Measurements from ENCODE around the gene RBM15.
A peak's percentile ranks its signal among the peaks of the same experiment; 100 is the strongest.

Gene RBM15

DNA sequence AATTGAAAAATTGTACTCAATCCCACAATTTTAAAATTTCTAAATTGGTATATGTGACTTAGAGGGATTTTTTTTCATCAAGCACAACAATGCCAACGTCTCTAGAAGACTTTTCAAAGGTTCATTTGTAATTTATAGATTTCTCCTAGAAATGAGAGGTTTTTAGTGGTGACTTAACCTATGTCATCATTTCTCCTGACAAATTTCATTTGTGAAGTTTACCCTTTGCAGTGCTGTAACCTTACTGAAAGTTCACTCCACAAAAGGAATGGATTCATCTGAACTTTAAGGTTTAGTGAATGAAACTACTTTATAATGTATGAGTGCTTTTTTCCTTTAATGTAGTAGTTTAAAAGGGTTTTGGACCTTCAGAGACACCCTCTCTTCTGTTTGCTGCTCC, 16.1 kb downstream of the RBM15 start:
- no peak for DNase-seq

GRCh38 chr1:110356379-110356778, 17.2 kb downstream of the RBM15 start:
- no peak for DNase-seq

DNA sequence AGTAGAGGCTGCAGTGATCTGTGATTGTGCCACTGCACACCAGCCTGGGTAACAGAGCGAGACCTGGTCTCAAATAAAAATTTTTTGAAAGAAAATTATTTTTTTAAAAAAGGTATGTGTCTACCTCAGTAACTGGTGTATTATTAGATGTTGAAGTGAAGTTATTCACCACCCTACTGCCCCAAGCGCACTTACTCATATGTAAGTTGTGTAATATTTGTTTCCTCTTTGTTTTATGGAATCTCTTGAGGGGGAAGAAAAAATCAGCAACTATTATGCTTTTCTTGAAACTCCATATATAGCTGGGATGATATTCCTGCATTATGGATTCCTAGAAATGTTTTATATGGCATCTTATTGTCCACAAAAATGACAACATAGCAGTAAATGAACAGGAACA, 21.3 kb downstream of the RBM15 start:
- DNase-seq = no peak

DNA sequence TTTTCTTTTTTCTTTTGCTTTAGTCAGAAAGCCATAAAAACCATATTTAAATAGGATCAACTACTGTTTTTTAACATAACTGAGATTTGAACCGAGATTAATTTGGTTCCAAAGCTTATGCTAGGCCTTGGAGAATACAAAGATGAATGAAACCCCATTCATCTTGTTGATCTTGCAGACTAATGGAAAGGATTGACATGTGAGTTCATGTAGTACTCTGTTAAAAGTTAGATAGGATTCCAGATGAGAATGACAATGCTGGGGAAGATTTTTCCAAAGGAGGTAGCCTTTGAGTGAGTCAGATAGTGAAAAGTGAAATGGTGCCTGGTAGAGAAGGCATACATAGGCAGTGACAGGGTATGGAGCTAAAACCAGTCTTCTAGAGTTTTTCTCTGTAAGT, 22.7 kb downstream of the RBM15 start:
- DNase-seq = no peak

GRCh38 chr1:110364221-110364620, 25.0 kb downstream of the RBM15 start:
- DNase-seq = no peak

- peak; percentile 52 for DNase-seq
Observed at GRCh38 chr1:110370827-110371226, 31.6 kb downstream of the RBM15 start.

- DNase-seq = no peak
Observed at GRCh38 chr1:110375490-110375889, 36.3 kb downstream of the RBM15 start.

- DNase-seq = peak; percentile 57
Observed at GRCh38 chr1:110380672-110381283, 41.6 kb downstream of the RBM15 start.

DNA sequence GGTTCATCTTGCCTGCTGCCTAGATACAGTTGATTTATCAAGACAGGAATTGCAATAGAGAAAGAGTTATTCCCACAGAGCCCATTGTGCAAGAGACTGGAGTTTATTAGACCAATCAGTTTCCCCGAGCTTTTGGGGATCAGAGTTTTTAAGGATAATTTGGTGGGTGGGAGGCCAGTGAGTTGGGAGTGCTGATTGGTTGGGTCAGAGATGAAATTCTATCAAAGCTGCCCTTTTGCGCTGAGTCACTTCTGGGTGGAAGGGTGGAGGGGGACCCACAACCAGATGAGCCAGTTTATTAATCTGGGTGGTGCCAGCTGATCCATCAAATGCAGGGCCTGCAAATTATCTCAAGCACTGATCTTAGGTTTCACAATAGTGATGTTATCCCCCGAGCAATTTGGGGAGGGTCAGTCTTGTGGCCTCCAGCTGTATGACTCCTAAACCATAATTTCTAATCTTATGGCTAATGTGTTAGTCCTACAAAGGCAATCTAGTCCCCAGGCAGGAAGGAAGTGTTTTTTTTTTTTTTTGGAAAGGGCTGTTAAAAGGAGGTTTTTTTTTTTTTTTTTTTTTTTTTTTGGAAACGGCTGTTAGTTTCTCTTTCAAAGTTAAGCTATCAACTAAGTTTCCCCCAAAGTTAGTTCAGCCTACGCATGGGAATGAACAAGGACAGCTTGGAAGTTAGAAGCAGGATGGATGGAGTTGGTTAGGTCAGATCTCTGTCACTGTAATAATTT, 44.2 kb downstream of the RBM15 start:
- DNase-seq = peak; percentile 17

DNA sequence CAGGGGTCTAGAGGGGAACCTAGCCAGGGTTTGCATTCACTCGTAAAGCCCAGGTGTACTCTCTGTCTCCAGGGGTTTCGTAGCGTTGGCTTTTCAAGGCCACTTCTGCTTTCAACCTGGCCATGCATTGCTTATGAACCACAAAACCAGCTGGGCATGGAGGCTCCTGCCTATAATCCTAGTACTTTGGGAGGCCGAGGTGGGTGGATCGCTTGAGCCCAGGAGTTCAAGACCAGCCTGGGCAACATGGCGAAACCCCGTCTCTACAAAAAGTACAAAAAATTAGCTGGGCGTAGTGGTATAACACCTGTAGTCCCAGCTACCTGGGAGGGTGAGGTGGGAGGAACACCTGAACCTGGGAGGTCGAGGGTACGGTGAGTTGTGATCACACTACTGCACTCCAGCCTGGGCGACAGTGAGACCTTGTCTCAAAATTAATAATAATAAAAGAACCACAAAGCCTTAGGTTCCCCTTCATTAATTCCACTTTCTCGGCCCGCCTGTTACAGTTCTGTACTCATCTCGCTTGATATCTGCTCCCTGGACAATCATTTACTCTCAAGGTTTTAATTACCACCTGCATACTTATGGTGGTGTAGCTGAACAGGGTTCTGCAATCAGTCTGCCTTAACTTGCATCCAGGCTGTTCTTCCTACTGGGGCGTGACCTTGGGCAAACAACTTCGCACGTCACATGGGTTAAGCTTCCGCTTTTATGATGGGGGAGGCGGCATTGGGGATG, 45.6 kb downstream of the RBM15 start:
- DNase-seq = no peak

- DNase-seq = no peak
Observed at GRCh38 chr1:110385369-110385768, 46.2 kb downstream of the RBM15 start.

DNA sequence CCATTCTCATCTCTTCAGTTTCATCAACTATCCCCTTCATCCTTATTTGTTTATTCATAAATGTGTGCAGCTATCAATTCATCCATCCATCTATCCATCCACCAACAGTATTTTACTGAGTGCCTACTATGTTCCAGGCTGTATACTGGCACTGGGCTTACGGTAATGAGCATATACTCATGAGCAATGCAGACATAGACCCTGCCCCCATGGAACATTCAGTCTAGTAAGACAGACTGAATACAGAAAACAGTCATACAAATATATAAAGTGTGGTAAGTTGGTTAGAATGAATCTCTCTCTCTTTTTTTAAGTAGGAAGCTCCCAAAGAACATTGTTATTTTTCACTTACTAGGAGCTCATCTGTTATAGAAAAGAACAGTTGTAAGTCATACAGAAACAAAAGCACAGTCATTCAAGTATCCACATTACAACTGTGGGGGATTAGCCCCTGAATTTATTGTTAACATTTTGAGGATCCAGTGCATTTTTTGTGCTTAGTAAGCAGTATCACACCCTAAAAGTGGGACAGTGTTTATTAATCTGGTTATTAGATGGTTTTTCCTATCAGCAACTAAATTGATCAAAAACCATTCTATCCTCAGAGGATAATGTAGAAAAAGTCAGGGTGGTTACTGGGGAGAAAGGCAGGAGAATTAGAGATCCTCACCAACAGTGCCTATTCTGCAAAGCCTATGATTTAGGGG, 48.0 kb downstream of the RBM15 start:
- DNase-seq = no peak

DNA sequence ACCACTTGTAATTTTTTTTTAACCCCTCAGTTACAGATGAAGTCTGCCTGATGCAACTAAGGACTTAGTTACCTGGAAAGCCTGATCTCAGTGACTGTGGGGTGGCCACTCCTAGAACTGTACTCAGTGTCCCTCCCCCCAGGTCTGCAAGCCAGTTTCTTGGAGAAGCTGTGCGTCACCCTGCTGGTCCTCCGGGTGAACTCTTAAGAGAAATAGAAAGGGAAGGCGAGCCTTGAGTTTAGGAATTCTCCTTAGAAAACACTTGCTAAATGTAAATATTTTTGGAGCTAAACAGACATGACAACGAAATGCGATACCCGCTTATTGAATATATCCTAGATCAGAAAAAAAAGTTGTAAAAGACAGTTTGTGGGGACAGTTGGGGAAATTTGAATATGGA, 50.9 kb downstream of the RBM15 start:
- DNase-seq = peak; percentile 53

- DNase-seq = peak; percentile 57
Observed at GRCh38 chr1:110390692-110391245, 51.6 kb downstream of the RBM15 start, which contains the start of gene SLC16A4. Gene SLC16A4, minus strand, starts transcription at chr1:110391026. Its CDS starts 1,703 bp downstream, at chr1:110389323.

DNA sequence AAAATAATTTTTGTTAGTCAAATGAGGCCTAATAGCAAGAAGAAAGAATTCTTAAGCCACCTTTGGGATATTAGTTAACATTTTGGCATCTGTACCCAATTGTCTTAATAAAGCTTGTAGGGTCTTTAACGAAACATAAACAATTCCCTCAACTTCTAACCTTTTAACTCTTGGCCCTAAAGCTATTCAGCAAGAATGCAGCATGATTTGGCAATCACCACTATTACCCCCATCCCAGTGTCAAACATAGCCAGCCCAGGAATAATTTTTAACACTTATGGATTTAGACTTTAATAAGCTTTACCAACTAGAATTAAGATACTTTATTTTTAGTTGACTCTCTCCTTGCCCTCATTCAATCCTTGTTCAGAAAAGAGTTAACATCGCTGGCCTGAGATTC, 54.1 kb downstream of the RBM15 start:
- no peak for DNase-seq

DNA sequence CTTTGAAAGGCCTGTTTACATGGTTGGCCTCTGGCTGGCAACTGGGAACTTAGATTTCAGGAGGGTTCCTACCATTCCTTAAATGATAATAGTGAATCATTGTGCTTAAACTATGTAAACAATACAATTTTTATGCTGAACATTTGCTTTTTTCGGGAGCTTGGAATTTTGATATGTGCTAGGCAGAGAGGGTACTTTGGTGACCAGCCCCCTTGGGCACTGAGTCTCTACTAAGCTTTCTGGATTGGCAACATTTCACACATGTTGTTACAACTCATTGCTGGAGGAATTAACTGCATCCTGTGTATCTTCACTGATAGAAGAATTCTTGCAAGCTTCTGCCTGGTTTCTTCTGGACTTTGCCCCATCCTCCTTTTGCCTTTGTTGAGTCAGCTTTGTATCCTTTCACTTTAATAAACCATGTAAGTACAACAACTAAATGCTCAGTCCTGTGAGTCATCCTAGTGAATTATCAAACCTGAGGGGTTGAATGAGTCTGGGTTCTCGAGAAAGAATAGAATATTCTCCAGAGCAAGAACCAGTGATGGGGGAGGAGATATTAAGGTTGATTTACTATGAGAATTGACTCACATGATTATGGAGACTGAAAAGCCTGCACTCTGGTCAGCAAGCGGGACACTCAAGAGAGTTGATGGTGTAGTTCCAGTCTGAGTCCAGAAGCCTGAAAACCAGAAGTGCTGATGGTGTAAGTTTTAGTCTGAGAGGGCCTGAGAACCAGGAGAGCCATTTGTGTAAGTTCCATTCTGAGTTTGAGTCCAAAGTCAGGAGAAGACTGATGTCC, 54.7 kb downstream of the RBM15 start:
- peak; percentile 82 for DNase-seq

GRCh38 chr1:110394493-110394820, 55.3 kb downstream of the RBM15 start:
- DNase-seq = no peak

All from fibroblast of skin of right quadriceps (primary cell).